HL-60 (cell line): ENCODE data around the gene CSTF3.

ENCODE experiments used
- DNase-seq, 2 experiments: peaks; one replicate each; pipeline ENCODE4 v3.0.0-alpha.2; 2010 to 2020; ENCODE audit warnings: low read depth in 1 of 2, low spot score in 1 of 2
- H3K27ac ChIP-seq: fragments of 250-450 bp; sonication (Bioruptor Pico); replicated peaks from 2 replicates; pipeline ENCODE4 v1.5.1; 2020; ENCODE audit warnings: mild to moderate bottlenecking, moderate library complexity
- H3K27me3 ChIP-seq: fragments of 250-450 bp; sonication (Bioruptor Pico); 2 replicates; pipeline ENCODE4 v1.5.1; 2021; ENCODE audit warnings: mild to moderate bottlenecking, moderate library complexity; ENCODE audit not compliant: insufficient read depth, poor library complexity, severe bottlenecking
- H3K4me3 ChIP-seq: replicated peaks from 2 replicates; pipeline ENCODE4 v1.5.1; 2011; ENCODE audit warnings: mild to moderate bottlenecking, control low read depth, low read length; ENCODE audit not compliant: insufficient read depth
- GABPA ChIP-seq: IDR thresholded peaks from 2 replicates; pipeline ENCODE4 v1.6.1; 2012; ENCODE audit warnings: low read depth
- POLR2AphosphoS5 ChIP-seq: IDR thresholded peaks from 2 replicates; pipeline ENCODE4 v1.6.1; 2012; ENCODE audit warnings: low read depth
- SPI1 ChIP-seq: IDR thresholded peaks from 2 replicates; pipeline ENCODE4 v1.6.1; 2012; ENCODE audit warnings: low read depth, mild to moderate bottlenecking, borderline replicate concordance
- TF ChIP-seq, protein P1 (sequence below): IDR thresholded peaks from 2 replicates; pipeline ENCODE4 v1.6.1; 2012; ENCODE audit warnings: low read depth; ENCODE audit not compliant: insufficient replicate concordance
- TF ChIP-seq, protein P2 (sequence below): IDR thresholded peaks from one replicate; pipeline ENCODE4 v1.5.1; 2011; ENCODE audit warnings: low read length, control low read depth, inconsistent platforms; ENCODE audit not compliant: insufficient read depth

Gene CSTF3

DNA sequence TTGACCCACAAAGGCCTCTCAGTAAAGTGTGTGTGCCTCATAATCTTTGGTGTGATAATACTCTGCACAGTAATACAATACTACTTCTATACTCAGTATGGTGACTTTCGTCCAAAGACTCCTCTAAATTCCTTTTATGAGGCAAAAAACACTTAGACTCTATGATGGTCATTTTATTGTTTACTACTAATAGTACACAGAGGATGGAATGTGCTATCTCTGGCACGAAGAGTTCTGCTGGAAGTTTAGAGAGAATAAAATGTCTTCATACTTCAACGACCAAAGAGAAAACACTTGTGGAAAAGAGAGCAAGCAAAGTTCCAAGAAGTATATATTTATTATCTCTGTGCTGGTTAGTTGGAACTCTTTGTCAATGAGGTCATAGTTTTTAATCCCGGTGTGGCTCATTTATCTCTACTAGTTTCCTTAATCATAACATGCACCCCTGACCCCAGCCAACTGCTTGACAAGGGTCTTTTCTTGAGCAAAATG, 7.5 kb upstream of the CSTF3 start:
- no peak overlapping the region for H3K27ac ChIP-seq
- no peaks in the 10 kb centered on the region for H3K27me3 ChIP-seq
- TF ChIP-seq, protein P1, sequence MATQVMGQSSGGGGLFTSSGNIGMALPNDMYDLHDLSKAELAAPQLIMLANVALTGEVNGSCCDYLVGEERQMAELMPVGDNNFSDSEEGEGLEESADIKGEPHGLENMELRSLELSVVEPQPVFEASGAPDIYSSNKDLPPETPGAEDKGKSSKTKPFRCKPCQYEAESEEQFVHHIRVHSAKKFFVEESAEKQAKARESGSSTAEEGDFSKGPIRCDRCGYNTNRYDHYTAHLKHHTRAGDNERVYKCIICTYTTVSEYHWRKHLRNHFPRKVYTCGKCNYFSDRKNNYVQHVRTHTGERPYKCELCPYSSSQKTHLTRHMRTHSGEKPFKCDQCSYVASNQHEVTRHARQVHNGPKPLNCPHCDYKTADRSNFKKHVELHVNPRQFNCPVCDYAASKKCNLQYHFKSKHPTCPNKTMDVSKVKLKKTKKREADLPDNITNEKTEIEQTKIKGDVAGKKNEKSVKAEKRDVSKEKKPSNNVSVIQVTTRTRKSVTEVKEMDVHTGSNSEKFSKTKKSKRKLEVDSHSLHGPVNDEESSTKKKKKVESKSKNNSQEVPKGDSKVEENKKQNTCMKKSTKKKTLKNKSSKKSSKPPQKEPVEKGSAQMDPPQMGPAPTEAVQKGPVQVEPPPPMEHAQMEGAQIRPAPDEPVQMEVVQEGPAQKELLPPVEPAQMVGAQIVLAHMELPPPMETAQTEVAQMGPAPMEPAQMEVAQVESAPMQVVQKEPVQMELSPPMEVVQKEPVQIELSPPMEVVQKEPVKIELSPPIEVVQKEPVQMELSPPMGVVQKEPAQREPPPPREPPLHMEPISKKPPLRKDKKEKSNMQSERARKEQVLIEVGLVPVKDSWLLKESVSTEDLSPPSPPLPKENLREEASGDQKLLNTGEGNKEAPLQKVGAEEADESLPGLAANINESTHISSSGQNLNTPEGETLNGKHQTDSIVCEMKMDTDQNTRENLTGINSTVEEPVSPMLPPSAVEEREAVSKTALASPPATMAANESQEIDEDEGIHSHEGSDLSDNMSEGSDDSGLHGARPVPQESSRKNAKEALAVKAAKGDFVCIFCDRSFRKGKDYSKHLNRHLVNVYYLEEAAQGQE, result no peak
- TF ChIP-seq GABPA (no peak), SPI1 (no peak), POLR2AphosphoS5 (no peak)
- TF ChIP-seq, protein P2, sequence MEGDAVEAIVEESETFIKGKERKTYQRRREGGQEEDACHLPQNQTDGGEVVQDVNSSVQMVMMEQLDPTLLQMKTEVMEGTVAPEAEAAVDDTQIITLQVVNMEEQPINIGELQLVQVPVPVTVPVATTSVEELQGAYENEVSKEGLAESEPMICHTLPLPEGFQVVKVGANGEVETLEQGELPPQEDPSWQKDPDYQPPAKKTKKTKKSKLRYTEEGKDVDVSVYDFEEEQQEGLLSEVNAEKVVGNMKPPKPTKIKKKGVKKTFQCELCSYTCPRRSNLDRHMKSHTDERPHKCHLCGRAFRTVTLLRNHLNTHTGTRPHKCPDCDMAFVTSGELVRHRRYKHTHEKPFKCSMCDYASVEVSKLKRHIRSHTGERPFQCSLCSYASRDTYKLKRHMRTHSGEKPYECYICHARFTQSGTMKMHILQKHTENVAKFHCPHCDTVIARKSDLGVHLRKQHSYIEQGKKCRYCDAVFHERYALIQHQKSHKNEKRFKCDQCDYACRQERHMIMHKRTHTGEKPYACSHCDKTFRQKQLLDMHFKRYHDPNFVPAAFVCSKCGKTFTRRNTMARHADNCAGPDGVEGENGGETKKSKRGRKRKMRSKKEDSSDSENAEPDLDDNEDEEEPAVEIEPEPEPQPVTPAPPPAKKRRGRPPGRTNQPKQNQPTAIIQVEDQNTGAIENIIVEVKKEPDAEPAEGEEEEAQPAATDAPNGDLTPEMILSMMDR, result no peak
- no peak for DNase-seq
- no peak overlapping the region for H3K4me3 ChIP-seq

DNA sequence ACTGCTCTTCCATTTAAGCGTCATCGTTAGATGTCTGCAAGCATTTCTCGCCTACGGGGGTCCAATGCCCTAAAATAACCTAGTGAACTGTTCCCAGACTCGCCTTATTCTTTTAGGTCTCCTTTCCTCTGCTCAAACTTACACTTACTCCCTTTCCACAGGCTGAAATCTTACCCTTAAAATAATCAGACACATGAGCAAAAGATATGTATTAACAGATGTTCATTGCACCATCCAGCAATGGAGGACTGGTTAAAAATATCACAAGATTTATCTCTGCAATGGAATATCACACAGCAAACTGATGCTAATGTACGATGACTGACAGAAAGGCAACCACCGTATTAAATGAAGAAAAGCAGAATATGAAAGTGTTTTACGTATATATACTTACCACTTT, 1.6 kb upstream of the CSTF3 start:
- TF ChIP-seq, protein P2, result no peak
- no peak for TF ChIP-seq POLR2AphosphoS5
- TF ChIP-seq, protein P1, result no peak
- no peak for TF ChIP-seq SPI1
- TF ChIP-seq GABPA, result no peak
- Histone ChIP-seq H3K4me3 (no peak overlapping the region), H3K27me3 (no peaks in the 10 kb centered on the region), H3K27ac (no peak overlapping the region)
- no peak for DNase-seq

DNA sequence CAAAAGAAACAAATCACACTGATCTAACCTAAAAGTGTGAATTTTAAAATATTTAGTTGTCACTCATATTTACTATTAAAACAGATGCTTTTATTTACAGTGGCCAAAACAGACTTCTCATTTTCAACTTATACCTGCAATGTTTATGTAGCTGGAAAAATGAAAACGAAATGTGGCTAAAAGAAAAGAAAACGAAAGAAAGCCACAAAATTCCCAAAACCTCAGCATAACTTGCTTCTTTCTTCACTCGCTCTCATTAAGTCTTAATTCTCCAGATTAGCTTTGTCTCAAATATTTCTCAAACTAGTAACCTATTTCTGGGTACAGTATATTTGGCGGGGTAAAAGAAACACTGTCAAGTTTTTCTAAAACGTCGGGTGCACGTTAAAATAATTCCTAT, 693 bp downstream of the CSTF3 start:
- TF ChIP-seq GABPA (no peak), POLR2AphosphoS5 (no peak), SPI1 (no peak)
- TF ChIP-seq, protein P1, result no peak
- TF ChIP-seq, protein P2, result no peak
- H3K27ac ChIP-seq, result peak overlapping the region; percentile 96
- H3K27me3 ChIP-seq, result no peaks in the 10 kb centered on the region
- H3K4me3 ChIP-seq, result peak overlapping the region; percentile 97
- DNase-seq, result no peak
